HL-60 (cell line): ENCODE data around the gene PAMR1.
A peak's percentile ranks its signal among the peaks of the same experiment; 100 is the strongest.

Experiments
- DNase-seq, 2 experiments: peaks; one replicate each; pipeline ENCODE4 v3.0.0-alpha.2; 2010 to 2020; ENCODE audit warnings: low read depth in 1 of 2, low spot score in 1 of 2
- H3K27ac ChIP-seq: fragments of 250-450 bp; sonication (Bioruptor Pico); replicated peaks from 2 replicates; pipeline ENCODE4 v1.5.1; 2020; ENCODE audit warnings: mild to moderate bottlenecking, moderate library complexity
- H3K27me3 ChIP-seq: fragments of 250-450 bp; sonication (Bioruptor Pico); 2 replicates; pipeline ENCODE4 v1.5.1; 2021; ENCODE audit warnings: mild to moderate bottlenecking, moderate library complexity; ENCODE audit not compliant: insufficient read depth, poor library complexity, severe bottlenecking
- H3K4me3 ChIP-seq: replicated peaks from 2 replicates; pipeline ENCODE4 v1.5.1; 2011; ENCODE audit warnings: mild to moderate bottlenecking, control low read depth, low read length; ENCODE audit not compliant: insufficient read depth
- GABPA ChIP-seq: IDR thresholded peaks from 2 replicates; pipeline ENCODE4 v1.6.1; 2012; ENCODE audit warnings: low read depth
- POLR2AphosphoS5 ChIP-seq: IDR thresholded peaks from 2 replicates; pipeline ENCODE4 v1.6.1; 2012; ENCODE audit warnings: low read depth
- REST ChIP-seq: IDR thresholded peaks from 2 replicates; pipeline ENCODE4 v1.6.1; 2012; ENCODE audit warnings: low read depth; ENCODE audit not compliant: insufficient replicate concordance
- SPI1 ChIP-seq: IDR thresholded peaks from 2 replicates; pipeline ENCODE4 v1.6.1; 2012; ENCODE audit warnings: low read depth, mild to moderate bottlenecking, borderline replicate concordance
- long read RNA-seq: library from polyadenylated mRNA; unstranded; transcript quantifications from one replicate; pipeline ENCODE4 v2.0.0, GENCODE V29; 2020
- TF ChIP-seq, protein P1 (sequence below): IDR thresholded peaks from one replicate; pipeline ENCODE4 v1.5.1; 2011; ENCODE audit warnings: low read length, control low read depth, inconsistent platforms; ENCODE audit not compliant: insufficient read depth

Gene PAMR1
- long read RNA-seq: 0 reads

GRCh38 chr11:35525501-35526175 lies at the start of gene PAMR1:
TSS of gene PAMR1 (minus strand) at chr11:35525616. CDS start at chr11:35525585, 31 bp downstream.
- Histone ChIP-seq H3K4me3 (no peak within 1 kb of the TSS), H3K27me3 (peaks cover 43% of the 10 kb centered on the region), H3K27ac (no peak within 1 kb of the TSS)
- DNase-seq: no peak
- TF ChIP-seq SPI1 (no peak), POLR2AphosphoS5 (no peak), GABPA (no peak), REST (no peak)
- TF ChIP-seq, protein P1, sequence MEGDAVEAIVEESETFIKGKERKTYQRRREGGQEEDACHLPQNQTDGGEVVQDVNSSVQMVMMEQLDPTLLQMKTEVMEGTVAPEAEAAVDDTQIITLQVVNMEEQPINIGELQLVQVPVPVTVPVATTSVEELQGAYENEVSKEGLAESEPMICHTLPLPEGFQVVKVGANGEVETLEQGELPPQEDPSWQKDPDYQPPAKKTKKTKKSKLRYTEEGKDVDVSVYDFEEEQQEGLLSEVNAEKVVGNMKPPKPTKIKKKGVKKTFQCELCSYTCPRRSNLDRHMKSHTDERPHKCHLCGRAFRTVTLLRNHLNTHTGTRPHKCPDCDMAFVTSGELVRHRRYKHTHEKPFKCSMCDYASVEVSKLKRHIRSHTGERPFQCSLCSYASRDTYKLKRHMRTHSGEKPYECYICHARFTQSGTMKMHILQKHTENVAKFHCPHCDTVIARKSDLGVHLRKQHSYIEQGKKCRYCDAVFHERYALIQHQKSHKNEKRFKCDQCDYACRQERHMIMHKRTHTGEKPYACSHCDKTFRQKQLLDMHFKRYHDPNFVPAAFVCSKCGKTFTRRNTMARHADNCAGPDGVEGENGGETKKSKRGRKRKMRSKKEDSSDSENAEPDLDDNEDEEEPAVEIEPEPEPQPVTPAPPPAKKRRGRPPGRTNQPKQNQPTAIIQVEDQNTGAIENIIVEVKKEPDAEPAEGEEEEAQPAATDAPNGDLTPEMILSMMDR: no peak

DNA sequence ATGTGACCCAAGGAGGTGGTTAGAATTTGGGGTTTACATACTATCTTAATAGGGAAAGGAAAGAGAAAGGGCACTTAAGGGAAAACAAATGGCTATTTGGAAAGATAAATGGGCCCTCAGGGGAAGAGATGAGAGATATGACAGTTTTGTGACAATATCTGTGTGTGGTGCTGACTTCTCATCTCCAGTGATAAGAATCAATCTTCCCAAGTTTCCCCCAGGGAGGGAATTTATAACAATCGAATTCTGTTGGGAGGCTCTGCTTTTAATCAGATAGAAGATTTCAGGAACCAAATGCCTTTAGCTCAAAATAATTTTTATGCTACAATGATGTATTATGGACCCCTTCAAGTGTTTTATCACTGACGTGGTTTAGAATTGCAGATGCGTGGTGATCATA lies 46.3 kb upstream of the PAMR1 start:
- Histone ChIP-seq H3K4me3 (no peak overlapping the region), H3K27me3 (peaks cover 5% of the 10 kb centered on the region), H3K27ac (no peak overlapping the region)
- no peak for TF ChIP-seq REST
- no peak for DNase-seq

DNA sequence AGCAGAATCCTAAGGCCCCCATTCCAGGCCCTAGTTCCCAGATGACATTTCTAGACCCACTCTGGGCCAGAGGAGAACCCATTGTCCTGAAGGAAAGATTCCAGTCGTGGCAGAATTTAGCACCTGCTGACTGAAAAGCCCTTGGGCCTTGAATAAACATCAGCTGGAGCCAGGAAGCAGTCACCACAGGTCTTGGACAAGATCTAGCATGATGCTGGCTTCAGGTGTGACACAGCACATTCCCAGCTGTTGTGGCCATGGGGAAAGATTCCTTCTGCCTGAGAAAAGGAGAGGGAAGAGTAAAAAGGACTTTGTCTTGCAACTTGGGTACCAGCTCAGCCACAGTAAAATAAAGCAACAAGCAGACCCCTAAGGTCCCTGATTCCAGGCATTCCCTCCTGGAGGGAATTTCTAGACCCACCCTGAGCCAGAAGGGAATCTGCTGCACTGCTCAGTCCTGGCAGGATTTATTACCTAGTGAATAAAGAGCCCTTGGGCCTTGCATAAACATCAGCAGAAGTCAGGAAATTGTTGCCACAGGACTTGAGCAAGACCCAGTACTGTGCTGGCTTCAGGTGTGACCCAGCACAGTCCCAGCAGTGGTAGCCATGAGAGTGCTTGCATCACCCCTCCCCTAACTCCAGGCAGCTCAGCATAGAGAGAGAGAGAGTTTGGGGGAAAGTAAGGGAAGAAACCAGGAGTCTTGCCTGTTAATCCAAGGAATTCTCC lies 42.5 kb upstream of the PAMR1 start:
- Histone ChIP-seq H3K4me3 (no peak overlapping the region), H3K27me3 (peaks cover 5% of the 10 kb centered on the region), H3K27ac (no peak overlapping the region)
- peak in 1 of 2 experiments; percentile 48 for DNase-seq
- TF ChIP-seq GABPA (no peak), REST (no peak), POLR2AphosphoS5 (no peak), SPI1 (no peak)
- TF ChIP-seq, protein P1: no peak
